HepG2 (cell line): ENCODE results near the gene PAPSS1. TPM values are rescaled to one million over a fixed set of nuclear protein-coding genes. Genes with fewer than 3 reads are reported as not detected.

Source experiments
- ARHGAP35 ChIP-seq: sonication (generic); formaldehyde crosslinking; IDR thresholded peaks from 2 replicates; pipeline ENCODE4 v1.9.0; 2022; ENCODE audit warnings: mild to moderate bottlenecking, inconsistent platforms, moderate library complexity, missing genetic modification reagents, borderline replicate concordance
- ARID4A ChIP-seq: sonication (generic); formaldehyde crosslinking; IDR thresholded peaks from 2 replicates; pipeline ENCODE4 v1.5.0; 2020; ENCODE audit warnings: mild to moderate bottlenecking, missing genetic modification reagents, borderline replicate concordance
- BCL3 ChIP-seq: sonication (generic); formaldehyde crosslinking; IDR thresholded peaks from 2 replicates; pipeline ENCODE4 v1.5.1; 2020; ENCODE audit warnings: mild to moderate bottlenecking, missing genetic modification reagents, moderate library complexity
- CCDC6 ChIP-seq: sonication (generic); formaldehyde crosslinking; IDR thresholded peaks from 2 replicates; pipeline ENCODE4 v1.8.1; 2022; ENCODE audit warnings: mild to moderate bottlenecking, missing genetic modification reagents, moderate library complexity
- ELF3 ChIP-seq: IDR thresholded peaks from 2 replicates; pipeline ENCODE4 v1.6.1; 2016; ENCODE audit warnings: missing genetic modification reagents, missing compliant biosample characterization
- HMG20B ChIP-seq: conservative IDR thresholded peaks from 2 replicates; pipeline ENCODE4 v1.6.1; 2016; ENCODE audit warnings: missing genetic modification reagents, missing compliant biosample characterization
- KLF6 ChIP-seq: IDR thresholded peaks from 2 replicates; pipeline ENCODE4 v1.8.0; 2016; ENCODE audit warnings: missing biosample characterization, missing genetic modification reagents
- KMT2B ChIP-seq: IDR thresholded peaks from 2 replicates; pipeline ENCODE4 v1.6.1; 2016; ENCODE audit warnings: missing genetic modification reagents, missing compliant biosample characterization
- LCORL ChIP-seq, 2 experiments: fragments of 450-650 bp in 1 of 2; sonication (generic) in 1 of 2; formaldehyde crosslinking in 1 of 2; IDR thresholded peaks; 2 replicates each; pipeline versions ENCODE4 v1.5.0 to v1.6.1; 2017 to 2020; ENCODE audit warnings: antibody characterized with exemption in 1 of 2, missing genetic modification reagents in 1 of 2
- PBX3 ChIP-seq: sonication (generic); formaldehyde crosslinking; IDR thresholded peaks from 2 replicates; pipeline ENCODE4 v1.8.1; 2023; ENCODE audit warnings: missing genetic modification reagents, inconsistent platforms, borderline replicate concordance
- PLRG1 ChIP-seq: fragments of 450-650 bp; conservative IDR thresholded peaks from 2 replicates; pipeline ENCODE4 v1.6.1; 2016
- RFXAP ChIP-seq: sonication (generic); formaldehyde crosslinking; IDR thresholded peaks from 2 replicates; pipeline ENCODE4 v1.4.0; 2020; ENCODE audit warnings: missing genetic modification reagents, borderline replicate concordance
- SRSF1 ChIP-seq: fragments of 200-400 bp; formaldehyde crosslinking; optimal IDR thresholded peaks from 2 replicates; pipeline ENCODE3; 2017; ENCODE audit warnings: mild to moderate bottlenecking, low read depth, low read length, moderate library complexity
- ZMAT3 ChIP-seq: sonication (generic); formaldehyde crosslinking; conservative IDR thresholded peaks from 2 replicates; pipeline ENCODE4 v1.7.0; 2021; ENCODE audit warnings: missing genetic modification reagents
- ZMYM4 ChIP-seq: sonication (generic); formaldehyde crosslinking; IDR thresholded peaks from 2 replicates; pipeline ENCODE4 v1.8.1; 2023; ENCODE audit warnings: mild to moderate bottlenecking, missing genetic modification reagents
- ZNF282 ChIP-seq: fragments of 450-650 bp; IDR thresholded peaks from 2 replicates; pipeline ENCODE4 v1.6.1; 2018; ENCODE audit not compliant: partially characterized antibody
- ZNF292 ChIP-seq: sonication (generic); formaldehyde crosslinking; IDR thresholded peaks from 2 replicates; pipeline ENCODE4 v1.8.1; 2022; ENCODE audit warnings: mild to moderate bottlenecking, low read depth, missing genetic modification reagents, borderline replicate concordance
- ZNF337 ChIP-seq: sonication (generic); formaldehyde crosslinking; IDR thresholded peaks from 2 replicates; pipeline ENCODE4 v1.5.1; 2020; ENCODE audit warnings: missing genetic modification reagents, low read depth, mild to moderate bottlenecking, borderline replicate concordance
- ZNF503 ChIP-seq: sonication (generic); formaldehyde crosslinking; IDR thresholded peaks from 2 replicates; pipeline ENCODE4 v1.4.0; 2020; ENCODE audit warnings: missing genetic modification reagents
- ZSCAN31 ChIP-seq: sonication (generic); formaldehyde crosslinking; IDR thresholded peaks from 2 replicates; pipeline ENCODE4 v1.5.0; 2020; ENCODE audit warnings: low read depth, mild to moderate bottlenecking, missing genetic modification reagents
- polyA plus RNA-seq, 8 experiments: library from polyadenylated mRNA; depleted of rRNA in 3 of 8; stranded (reverse) in 7 of 8; unstranded in 1 of 8; fragments of >200 nt; fragmentation: Illumina TruSeq in 4 of 8; extraction: Trizol in 4 of 8; gene quantifications; 2 replicates each; pipeline versions ENCODE4 v1.2.1 to v1.2.3, GENCODE V29; 2011 to 2016; ENCODE audit warnings: low read depth in 4 of 8, missing spikeins in 1 of 8, mixed read lengths in 1 of 8; ENCODE audit not compliant: insufficient read depth in 1 of 8
- total RNA-seq, 5 experiments: library from RNA; depleted of rRNA; stranded (reverse); fragments of >200 nt; fragmentation: Illumina TruSeq; extraction: Trizol; gene quantifications; 2 replicates each; pipeline ENCODE4 v1.2.3, GENCODE V29; 2016; ENCODE audit warnings: low read depth in 1 of 5

Gene PAPSS1
- total and polyA plus RNA-seq, 2 of the 13 experiments (the other 11 are each of a cell fraction or from before 2014, with no cell fraction given) = 105 to 126 TPM

GRCh38 chr4:107719922-107720722 lies at the start of gene PAPSS1 (continued):
- TF ChIP-seq ZMAT3 (CRISPR knock-in tag) (0 out of 2 replicates have a peak, but pooled peaks have one; percentile 66), CCDC6 (CRISPR knock-in tag) (peak; percentile 44), ZNF337 (CRISPR knock-in tag) (0 out of 2 replicates have a peak, but pooled peaks have one; percentile 34), ZNF292 (peak; percentile 66), KLF6 (CRISPR knock-in tag) (peak; percentile 28; the same call in 1 of the 2 replicates), ARHGAP35 (CRISPR knock-in tag) (peak; percentile 66; the same call in 1 of the 2 replicates), ZNF282 (no peak), ZNF503 (peak; percentile 23; the same call in 1 of the 2 replicates), LCORL (IDR thresholded peaks at IDR 0.05) (no peak), LCORL (CRISPR knock-in tag; IDR thresholded peaks at IDR 0.05) (peak; percentile 52; the same call in 1 of the 2 replicates), ZMYM4 (CRISPR knock-in tag) (peak; percentile 61; the same call in 1 of the 2 replicates), SRSF1 (peak; percentile 80), HMG20B (no peak), KMT2B (peak; percentile 60), PLRG1 (no peak), ELF3 (CRISPR knock-in tag) (0 out of 2 replicates have a peak, but pooled peaks have one; percentile 9), BCL3 (CRISPR knock-in tag) (peak; percentile 23; the same call in 1 of the 2 replicates), ARID4A (CRISPR knock-in tag) (peak; percentile 81), ZSCAN31 (CRISPR knock-in tag) (peak; percentile 76; the same call in 1 of the 2 replicates), RFXAP (no peak), PBX3 (CRISPR knock-in tag) (no peak)
